Measurements from ENCODE around the gene SLC22A17.

The SLC22A17 gene

GRCh38 chr14:23381871-23382270 is 29.2 kb upstream of the SLC22A17 start:
- DNase-seq (ENCODE audit: low spot score): no peak

- no peak for DNase-seq (ENCODE audit: low spot score)
Observed at GRCh38 chr14:23380976-23381375, 28.3 kb upstream of the SLC22A17 start.

DNA sequence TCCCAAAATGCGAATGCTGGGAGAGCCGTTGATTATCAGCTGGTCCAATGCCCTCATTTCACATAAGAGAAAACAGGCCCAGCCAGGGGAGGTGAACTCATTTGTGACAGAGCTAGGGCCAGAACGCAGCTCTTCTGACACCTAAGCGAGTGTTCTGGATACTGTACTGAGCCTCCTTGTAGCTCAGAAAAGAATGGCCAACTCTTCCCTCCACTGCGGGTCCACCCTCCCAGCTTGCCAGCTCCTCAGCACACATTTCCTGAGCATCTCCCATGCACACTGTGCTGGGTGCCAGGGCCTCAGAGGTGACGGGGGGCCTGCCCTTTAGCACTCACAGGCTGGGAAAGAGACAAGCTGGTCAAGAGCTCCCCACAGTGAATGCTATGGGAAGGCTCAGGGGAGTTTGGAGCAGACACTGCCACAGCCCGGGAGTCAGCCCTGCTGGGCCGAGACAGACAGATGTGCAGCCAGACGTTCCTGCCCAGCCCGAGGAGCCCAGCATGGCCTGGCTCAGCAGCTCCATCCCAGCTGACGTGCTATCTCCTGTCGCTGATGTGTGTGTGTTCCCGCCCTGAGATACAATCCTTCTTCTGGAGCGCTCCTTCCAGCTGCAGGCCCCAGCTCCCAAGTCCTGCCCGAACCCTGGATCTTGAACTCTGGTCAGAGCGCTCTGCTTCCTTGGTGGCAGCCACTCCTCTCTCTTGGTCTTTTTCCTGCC is 27.7 kb upstream of the SLC22A17 start:
- no peak for DNase-seq (ENCODE audit: low spot score)

GRCh38 chr14:23379366-23380196 is 26.9 kb upstream of the SLC22A17 start:
- DNase-seq (ENCODE audit: low spot score): peak; percentile 77

DNA sequence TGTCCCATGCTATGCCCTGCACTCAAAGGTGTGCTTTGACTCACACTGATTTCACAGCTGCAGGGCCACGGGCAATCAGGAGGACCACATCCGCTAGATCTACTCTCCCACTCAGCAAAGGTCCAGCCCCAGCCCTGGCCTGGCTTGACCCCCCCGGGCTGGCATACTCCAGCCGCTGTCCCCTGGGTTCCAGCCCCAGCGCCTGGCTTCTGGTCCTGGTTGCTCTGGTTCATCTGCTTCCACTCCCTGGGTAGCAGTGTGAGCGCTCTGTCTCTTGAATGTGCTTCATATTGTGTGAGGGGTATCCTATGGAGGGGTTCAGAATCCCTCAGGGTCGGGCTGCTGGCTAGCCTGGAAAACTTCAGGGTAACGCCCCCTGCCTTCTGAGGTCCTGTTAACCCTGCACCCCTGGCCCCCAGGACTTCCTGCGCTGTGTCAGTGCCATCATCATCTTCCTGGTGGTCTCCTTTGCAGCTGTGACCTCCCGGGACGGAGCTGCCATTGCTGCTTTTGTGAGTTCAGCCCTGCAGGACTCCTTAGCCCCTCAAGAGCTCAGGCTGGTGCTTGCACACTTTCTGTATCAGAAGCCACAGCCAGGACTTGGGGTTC is 26.0 kb upstream of the SLC22A17 start:
- no peak for DNase-seq (ENCODE audit: low spot score)

DNA sequence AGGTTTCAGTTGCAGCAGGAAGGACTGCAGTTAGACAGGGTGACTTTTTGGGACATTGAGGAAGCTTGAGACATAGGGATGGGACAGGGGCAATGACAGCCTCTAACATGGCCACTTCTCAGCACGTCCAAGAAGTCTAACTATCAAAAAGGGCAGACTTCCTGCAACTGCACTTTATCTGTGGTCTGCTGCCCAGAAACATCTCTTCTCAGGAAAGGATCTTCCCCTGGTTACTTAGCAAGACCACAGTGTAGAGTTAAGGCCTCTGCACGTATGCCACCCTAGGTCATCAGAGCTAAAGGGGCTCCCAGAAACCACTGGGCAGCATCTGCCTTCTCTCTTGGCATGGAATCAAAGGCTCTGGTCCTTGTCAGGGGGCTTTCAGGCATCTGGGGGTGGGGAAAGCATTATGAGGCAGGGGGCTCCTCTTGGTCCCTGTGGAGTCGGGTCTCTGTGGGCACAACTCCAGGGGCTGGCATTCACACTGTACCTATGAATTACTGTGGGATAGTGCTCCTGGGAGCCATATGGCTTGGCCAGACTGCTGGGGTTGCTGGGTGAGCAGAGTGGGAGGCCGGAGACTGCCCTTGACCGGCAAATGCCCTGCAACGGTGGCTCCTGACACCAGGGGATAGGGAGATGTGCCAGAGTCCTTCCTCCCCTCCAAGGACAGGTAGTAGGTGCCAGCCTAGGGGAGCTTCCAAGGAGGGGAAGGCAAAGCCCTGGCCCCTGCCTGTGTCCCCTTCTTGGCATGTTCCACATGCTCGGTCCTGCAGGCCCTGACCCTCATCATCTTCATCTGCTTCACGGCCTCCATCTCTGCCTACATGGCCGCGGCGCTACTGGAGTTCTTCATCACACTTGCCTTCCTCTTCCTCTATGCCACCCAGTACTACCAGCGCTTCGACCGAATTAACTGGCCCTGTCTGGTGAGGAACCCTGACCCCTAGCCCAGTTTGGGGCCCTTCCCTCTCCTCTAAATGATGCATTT is 25.2 kb upstream of the SLC22A17 start:
- no peak for DNase-seq (ENCODE audit: low spot score)

- DNase-seq (ENCODE audit: low spot score): no peak
Observed at GRCh38 chr14:23377198-23377550, 24.5 kb upstream of the SLC22A17 start.

DNA sequence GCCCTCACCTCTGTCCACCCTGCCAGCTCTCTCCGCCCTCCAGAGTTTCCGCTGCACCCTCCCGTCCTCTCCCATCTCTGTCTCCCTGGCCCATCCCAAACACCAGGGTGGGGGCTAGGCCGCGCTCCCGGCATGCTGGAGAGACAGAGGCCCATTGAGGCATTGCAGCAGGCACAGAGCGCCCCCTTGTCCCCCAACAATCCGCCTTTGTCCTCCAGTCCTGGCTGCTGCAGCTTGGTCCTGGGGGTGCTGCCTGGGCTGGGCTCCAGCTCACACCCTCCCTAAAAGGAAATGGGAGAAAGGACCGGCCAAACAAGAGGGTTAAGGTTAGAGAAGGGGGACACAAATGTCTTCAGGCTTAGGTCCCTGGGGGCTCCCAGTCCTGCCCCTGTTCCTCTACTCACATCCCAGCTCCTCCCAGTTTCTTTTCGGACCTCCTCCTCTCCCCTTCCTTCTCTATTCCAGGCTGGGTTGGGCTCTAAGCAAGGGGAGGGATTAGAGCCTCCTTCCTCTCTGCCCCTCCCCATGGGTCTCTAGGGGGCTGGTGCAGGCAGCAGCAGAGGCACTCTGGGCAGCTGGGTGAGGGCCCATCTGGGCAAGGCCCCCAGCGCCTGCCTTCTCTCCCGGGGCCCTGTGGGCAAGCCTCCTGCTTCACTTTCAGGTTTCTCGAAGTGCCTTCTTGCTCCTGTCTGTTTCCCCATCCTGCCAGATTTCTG is 24.0 kb upstream of the SLC22A17 start, which contains the start of gene CMTM5:
Gene CMTM5 (plus strand): TSS at position 565 of the 716 bp plus-strand sequence. CDS start 206 bp downstream, outside the sequence.
- DNase-seq (ENCODE audit: low spot score): no peak

DNA sequence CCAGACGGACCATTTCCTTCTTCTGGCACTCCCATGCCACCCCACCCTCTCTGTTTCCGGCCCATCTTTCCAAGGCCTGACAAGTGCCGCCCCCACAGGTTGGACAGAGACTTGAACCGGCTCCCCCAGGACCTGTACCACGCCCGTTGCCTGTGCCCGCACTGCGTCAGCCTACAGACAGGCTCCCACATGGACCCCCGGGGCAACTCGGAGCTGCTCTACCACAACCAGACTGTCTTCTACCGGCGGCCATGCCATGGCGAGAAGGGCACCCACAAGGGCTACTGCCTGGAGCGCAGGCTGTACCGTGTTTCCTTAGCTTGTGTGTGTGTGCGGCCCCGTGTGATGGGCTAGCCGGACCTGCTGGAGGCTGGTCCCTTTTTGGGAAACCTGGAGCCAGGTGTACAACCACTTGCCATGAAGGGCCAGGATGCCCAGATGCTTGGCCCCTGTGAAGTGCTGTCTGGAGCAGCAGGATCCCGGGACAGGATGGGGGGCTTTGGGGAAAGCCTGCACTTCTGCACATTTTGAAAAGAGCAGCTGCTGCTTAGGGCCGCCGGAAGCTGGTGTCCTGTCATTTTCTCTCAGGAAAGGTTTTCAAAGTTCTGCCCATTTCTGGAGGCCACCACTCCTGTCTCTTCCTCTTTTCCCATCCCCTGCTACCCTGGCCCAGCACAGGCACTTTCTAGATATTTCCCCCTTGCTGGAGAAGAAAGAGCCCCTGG is 23.0 kb upstream of the SLC22A17 start:
- DNase-seq (ENCODE audit: low spot score): no peak

DNA sequence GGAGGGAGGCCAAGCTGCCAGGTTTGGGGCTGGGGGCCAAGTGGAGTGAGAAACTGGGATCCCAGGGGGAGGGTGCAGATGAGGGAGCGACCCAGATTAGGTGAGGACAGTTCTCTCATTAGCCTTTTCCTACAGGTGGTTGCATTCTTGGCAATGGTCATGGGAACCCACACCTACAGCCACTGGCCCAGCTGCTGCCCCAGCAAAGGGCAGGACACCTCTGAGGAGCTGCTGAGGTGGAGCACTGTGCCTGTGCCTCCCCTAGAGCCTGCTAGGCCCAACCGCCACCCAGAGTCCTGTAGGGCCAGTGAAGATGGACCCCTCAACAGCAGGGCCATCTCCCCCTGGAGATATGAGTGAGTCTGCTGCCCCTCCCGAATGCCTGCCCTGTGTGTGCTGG is 20.4 kb upstream of the SLC22A17 start:
- DNase-seq (ENCODE audit: low spot score): no peak

- no peak for DNase-seq (ENCODE audit: low spot score)
Observed at GRCh38 chr14:23372509-23372908, 19.8 kb upstream of the SLC22A17 start, which contains the start of gene IL25. TSS of gene IL25 (plus strand) at chr14:23372809.

- DNase-seq (ENCODE audit: low spot score): no peak
Observed at GRCh38 chr14:23371865-23372264, 19.2 kb upstream of the SLC22A17 start.

DNA sequence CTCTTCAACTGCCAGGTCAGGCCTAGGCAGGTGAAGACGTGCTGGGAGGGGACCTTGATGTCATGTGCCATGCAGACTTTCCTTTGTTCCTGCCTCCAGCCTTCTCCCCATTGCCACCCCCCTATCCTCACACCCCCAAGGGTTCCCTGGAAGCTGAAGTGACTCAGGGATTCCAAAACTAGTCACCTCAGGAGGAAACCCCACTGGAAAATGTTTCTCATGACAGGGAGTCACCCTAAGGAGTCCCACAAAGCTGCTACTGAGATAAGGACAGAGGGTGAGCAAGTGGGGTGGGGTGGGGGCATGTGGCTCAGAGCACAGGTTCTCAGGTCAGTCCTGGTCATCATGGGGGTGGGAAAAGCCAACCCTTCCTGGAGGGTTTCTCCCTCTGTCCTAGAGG is 17.5 kb upstream of the SLC22A17 start:
- no peak for DNase-seq (ENCODE audit: low spot score)

- no peak for DNase-seq (ENCODE audit: low spot score)
Observed at GRCh38 chr14:23366426-23366921, 13.8 kb upstream of the SLC22A17 start.

DNA sequence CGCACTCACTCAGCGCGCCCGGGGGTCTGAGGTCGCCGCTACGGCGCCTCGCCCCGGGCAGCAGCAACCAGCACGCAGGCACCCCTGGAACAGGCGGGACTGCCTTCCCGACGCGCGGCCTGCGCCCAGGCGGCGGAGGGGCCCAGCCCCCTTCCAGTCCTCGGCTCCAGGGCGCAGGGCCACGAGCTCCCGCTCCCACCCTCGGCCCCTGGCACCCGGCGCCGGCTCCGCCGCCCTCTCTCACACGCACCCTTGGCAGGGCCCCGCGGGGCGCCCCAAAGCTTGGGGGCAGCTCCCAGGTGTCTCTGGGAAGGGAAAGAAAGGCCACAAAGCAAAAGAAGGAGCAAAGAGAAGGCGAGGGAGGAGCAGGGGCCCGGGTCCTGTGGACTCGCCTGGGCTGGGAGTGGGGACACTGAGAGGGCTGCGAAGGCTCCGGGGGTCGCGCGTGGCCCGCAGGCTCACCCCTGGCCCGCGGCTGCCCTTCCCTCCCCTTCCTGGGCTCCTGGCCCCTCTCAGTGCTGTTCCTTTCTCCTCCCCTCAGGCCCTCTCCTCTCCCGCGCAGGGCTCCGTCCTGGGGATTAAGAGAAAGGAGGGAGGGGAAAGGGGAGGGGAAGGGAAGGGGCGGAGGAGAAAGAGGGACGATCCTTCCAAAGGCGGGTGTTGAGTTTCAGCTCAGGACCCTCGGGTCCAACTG is 13.2 kb upstream of the SLC22A17 start:
- DNase-seq (ENCODE audit: low spot score): no peak

DNA sequence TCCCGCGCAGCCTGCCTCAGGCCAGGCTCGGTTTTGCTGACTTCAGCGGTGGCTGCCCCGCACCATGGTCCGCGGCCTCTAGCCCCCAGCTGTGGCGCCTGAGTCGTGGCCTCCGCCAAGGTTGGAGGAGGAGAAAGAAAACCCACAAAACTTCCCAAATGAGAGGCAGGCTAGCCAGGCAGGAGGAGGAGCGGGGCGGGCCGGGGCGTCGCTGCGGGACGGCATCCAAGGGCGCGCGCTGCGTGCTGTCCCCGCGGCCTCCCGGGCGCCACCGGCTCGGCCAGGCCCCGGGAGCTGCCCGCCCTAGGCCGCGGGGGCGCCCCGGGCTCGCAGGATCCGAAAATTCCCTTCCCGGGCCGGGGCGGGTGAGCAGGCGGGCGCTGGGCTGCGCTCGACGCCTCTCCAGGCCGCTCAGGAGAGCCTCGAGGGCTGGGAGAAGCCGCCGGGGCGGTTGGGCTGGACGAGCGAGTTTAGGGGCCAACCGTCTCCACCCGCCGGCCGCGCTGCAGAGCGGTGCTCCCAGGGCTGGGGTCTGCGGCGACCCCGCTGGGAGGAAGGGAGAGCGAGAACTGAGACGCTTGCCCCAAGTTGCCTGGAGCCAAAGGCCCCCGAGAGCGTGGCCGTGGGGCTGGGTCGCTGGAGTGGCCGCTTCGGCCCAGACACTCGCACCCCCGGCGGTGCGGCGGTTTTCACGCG is 12.5 kb upstream of the SLC22A17 start, which contains the start of gene EFS:
Gene EFS (minus strand): TSS at position 137 of the 696 bp plus-strand sequence. CDS start 147 bp downstream, outside the sequence.
- no peak for DNase-seq (ENCODE audit: low spot score)

- DNase-seq (ENCODE audit: low spot score): no peak
Observed at GRCh38 chr14:23364164-23365035, 11.7 kb upstream of the SLC22A17 start.

GRCh38 chr14:23362200-23362599 is 9.5 kb upstream of the SLC22A17 start:
- no peak for DNase-seq (ENCODE audit: low spot score)
